Esophagus squamous epithelium (tissue), 4 donors: ENCODE results near the gene HLF.

Experiments
- POLR2A ChIP-seq, 4 donors: fragments of 450-650 bp; IDR thresholded peaks; one replicate each; pipeline ENCODE4 v1.6.1; 2017; ENCODE audit warnings: antibody characterized with exemption in 4 of 4, mild to moderate bottlenecking in 4 of 4, moderate library complexity in 3 of 4
- TF ChIP-seq, protein P1 (sequence below), 6 experiments: fragments of 450-650 bp in 4 of 6; fragments of 200-600 bp in 2 of 6; sonication (generic) in 2 of 6; IDR thresholded peaks; one replicate each; pipeline ENCODE4 v1.5.1; 2016 to 2019; ENCODE audit warnings: antibody characterized with exemption in 6 of 6, mild to moderate bottlenecking in 4 of 6, moderate library complexity in 4 of 6

DNA sequence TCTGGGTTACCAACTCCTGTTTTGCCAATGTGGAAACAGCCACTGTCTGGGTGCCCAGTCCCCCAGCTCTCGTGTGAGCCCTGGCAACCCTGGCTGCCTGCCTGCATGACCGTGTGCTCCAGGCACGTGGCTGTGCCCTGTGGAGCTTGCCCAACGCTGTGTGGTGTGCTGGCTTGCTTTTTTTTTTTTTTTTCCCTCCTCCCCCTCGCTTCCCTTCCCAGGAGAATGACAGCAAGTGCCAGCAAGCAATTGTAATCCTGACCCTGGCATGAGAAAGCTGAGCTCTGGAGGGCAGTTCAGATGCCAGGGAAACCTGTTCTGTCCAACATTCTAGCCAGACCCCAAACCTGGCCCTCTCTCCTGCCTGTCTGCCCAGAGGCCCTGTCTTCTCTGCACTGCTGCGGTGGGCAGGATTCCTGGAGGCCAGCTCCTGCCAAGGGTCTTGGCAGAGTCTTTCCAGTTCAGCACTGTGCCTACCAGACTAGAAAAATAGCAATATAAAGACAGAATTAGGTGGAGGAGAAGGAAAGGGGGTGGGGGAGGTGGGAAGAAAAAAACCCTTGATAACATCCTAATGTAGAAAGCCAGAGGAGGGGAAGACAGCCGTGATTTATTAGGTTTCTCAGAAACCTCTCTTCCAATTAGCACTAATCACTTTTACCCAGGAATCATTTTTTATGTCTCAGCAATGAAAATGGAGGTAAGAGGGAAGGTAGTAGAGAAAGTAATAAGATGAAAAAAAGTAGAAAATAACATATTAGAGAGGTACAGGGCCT, 9.0 kb downstream of the HLF start:
- TF ChIP-seq POLR2A (IDR thresholded peaks at IDR 0.05), result no peak
- TF ChIP-seq, protein P1, sequence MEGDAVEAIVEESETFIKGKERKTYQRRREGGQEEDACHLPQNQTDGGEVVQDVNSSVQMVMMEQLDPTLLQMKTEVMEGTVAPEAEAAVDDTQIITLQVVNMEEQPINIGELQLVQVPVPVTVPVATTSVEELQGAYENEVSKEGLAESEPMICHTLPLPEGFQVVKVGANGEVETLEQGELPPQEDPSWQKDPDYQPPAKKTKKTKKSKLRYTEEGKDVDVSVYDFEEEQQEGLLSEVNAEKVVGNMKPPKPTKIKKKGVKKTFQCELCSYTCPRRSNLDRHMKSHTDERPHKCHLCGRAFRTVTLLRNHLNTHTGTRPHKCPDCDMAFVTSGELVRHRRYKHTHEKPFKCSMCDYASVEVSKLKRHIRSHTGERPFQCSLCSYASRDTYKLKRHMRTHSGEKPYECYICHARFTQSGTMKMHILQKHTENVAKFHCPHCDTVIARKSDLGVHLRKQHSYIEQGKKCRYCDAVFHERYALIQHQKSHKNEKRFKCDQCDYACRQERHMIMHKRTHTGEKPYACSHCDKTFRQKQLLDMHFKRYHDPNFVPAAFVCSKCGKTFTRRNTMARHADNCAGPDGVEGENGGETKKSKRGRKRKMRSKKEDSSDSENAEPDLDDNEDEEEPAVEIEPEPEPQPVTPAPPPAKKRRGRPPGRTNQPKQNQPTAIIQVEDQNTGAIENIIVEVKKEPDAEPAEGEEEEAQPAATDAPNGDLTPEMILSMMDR (IDR thresholded peaks at IDR 0.05), result no peak
